H9 (cell line): Measurements from ENCODE around the gene SSTR5. TPM values are rescaled to one million over a fixed set of nuclear protein-coding genes. Genes with fewer than 3 reads are reported as not detected.
"Not testable (repeated sequence)": the region's sequence is repeated elsewhere in the genome, so short reads cannot be mapped to it uniquely, and the experiment has no call there.

Source experiments
- DNase-seq: peaks from one replicate; pipeline ENCODE4 v3.0.0-alpha.2; 2017
- H2AFZ ChIP-seq: one replicate; pipeline ENCODE4 v1.6.1; 2013; ENCODE audit warnings: mild to moderate bottlenecking, low read length, control low read depth, moderate library complexity
- H2AK5ac ChIP-seq: 2 replicates; pipeline ENCODE4 v1.6.1; 2013; ENCODE audit warnings: low read length, control low read depth, mixed read lengths; ENCODE audit not compliant: insufficient read length
- H2BK120ac ChIP-seq: one replicate; pipeline ENCODE4 v1.6.1; 2013; ENCODE audit warnings: low read depth, mild to moderate bottlenecking, low read length, control low read depth, inconsistent platforms; ENCODE audit not compliant: poor library complexity, severe bottlenecking
- H2BK12ac ChIP-seq: 2 replicates; pipeline ENCODE4 v1.6.1; 2013; ENCODE audit warnings: low read length, control low read depth, mixed read lengths, low read depth; ENCODE audit not compliant: insufficient read length
- H2BK15ac ChIP-seq: 2 replicates; pipeline ENCODE4 v1.6.1; 2013; ENCODE audit warnings: low read depth, low read length, control low read depth
- H2BK20ac ChIP-seq: one replicate; pipeline ENCODE4 v1.6.1; 2013; ENCODE audit warnings: low read depth, mild to moderate bottlenecking, low read length, control low read depth, inconsistent platforms; ENCODE audit not compliant: poor library complexity, severe bottlenecking
- H2BK5ac ChIP-seq: 2 replicates; pipeline ENCODE4 v1.6.1; 2013; ENCODE audit warnings: low read length, control low read depth, mixed read lengths; ENCODE audit not compliant: insufficient read length
- H3K14ac ChIP-seq: 2 replicates; pipeline ENCODE4 v1.6.1; 2013; ENCODE audit warnings: low read length, control low read depth; ENCODE audit not compliant: insufficient read depth
- H3K18ac ChIP-seq: 2 replicates; pipeline ENCODE4 v1.6.1; 2013; ENCODE audit warnings: low read depth, mild to moderate bottlenecking, mixed read lengths, low read length, control low read depth; ENCODE audit not compliant: insufficient read length
- H3K23ac ChIP-seq: 2 replicates; pipeline ENCODE4 v1.6.1; 2013; ENCODE audit warnings: low read length, control low read depth, mixed read lengths, low read depth; ENCODE audit not compliant: insufficient read length
- H3K23me2 ChIP-seq: 2 replicates; pipeline ENCODE4 v1.6.1; 2013; ENCODE audit warnings: low read depth, mild to moderate bottlenecking, mixed read lengths, low read length, control low read depth; ENCODE audit not compliant: insufficient read length, poor library complexity, severe bottlenecking
- H3K27ac ChIP-seq: 2 replicates; pipeline ENCODE4 v1.5.1; 2013; ENCODE audit warnings: low read length, control low read depth, mixed read lengths, low read depth; ENCODE audit not compliant: insufficient read length
- H3K27me3 ChIP-seq: 2 replicates; pipeline ENCODE4 v1.6.1; 2013; ENCODE audit warnings: low read length, control low read depth, inconsistent platforms; ENCODE audit not compliant: insufficient read depth
- H3K4ac ChIP-seq: 2 replicates; pipeline ENCODE4 v1.6.1; 2013; ENCODE audit warnings: low read depth, mild to moderate bottlenecking, control low read depth, inconsistent platforms, low read length, moderate library complexity
- H3K4me1 ChIP-seq: 2 replicates; pipeline ENCODE4 v1.6.1; 2013; ENCODE audit warnings: low read length, control low read depth, inconsistent platforms; ENCODE audit not compliant: insufficient read depth
- H3K4me2 ChIP-seq: 2 replicates; pipeline ENCODE4 v1.6.1; 2013; ENCODE audit warnings: low read length, control low read depth, mixed read lengths; ENCODE audit not compliant: insufficient read length, insufficient read depth
- H3K56ac ChIP-seq: 2 replicates; pipeline ENCODE4 v1.6.1; 2013; ENCODE audit warnings: low read depth, mild to moderate bottlenecking, mixed read lengths, low read length, control low read depth; ENCODE audit not compliant: insufficient read length
- H3K79me1 ChIP-seq: 2 replicates; pipeline ENCODE4 v1.6.1; 2013; ENCODE audit warnings: low read depth, mild to moderate bottlenecking, moderate library complexity, low read length, control low read depth, inconsistent platforms; ENCODE audit not compliant: insufficient read depth, poor library complexity, severe bottlenecking
- H3K79me2 ChIP-seq: 2 replicates; pipeline ENCODE4 v1.6.1; 2013; ENCODE audit warnings: low read length, control low read depth, inconsistent platforms; ENCODE audit not compliant: insufficient read depth
- H3K9ac ChIP-seq: 2 replicates; pipeline ENCODE4 v1.6.1; 2013; ENCODE audit warnings: low read length, control low read depth, mixed read lengths; ENCODE audit not compliant: insufficient read length; ENCODE audit errors: extremely low read depth
- H3K9me3 ChIP-seq: one replicate; pipeline ENCODE4 v1.6.1; 2013; ENCODE audit warnings: low read depth, low read length, inconsistent platforms; ENCODE audit not compliant: control insufficient read depth
- H3T11ph ChIP-seq: one replicate; pipeline ENCODE4 v1.6.1; 2013; ENCODE audit warnings: mild to moderate bottlenecking, low read length, control low read depth, inconsistent platforms
- H4K20me1 ChIP-seq: one replicate; pipeline ENCODE4 v1.6.1; 2013; ENCODE audit not compliant: control insufficient read depth, insufficient read length, insufficient read depth
- H4K5ac ChIP-seq: 2 replicates; pipeline ENCODE4 v1.6.1; 2013; ENCODE audit warnings: low read depth, mild to moderate bottlenecking, mixed read lengths, low read length, control low read depth; ENCODE audit not compliant: insufficient read length
- H4K8ac ChIP-seq: replicated peaks from 2 replicates; pipeline ENCODE4 v1.6.1; 2013; ENCODE audit warnings: low read length, control low read depth, mixed read lengths, low read depth; ENCODE audit not compliant: insufficient read length
- H4K91ac ChIP-seq: 2 replicates; pipeline ENCODE4 v1.6.1; 2013; ENCODE audit warnings: low read depth, mild to moderate bottlenecking, moderate library complexity, mixed read lengths, low read length, control low read depth; ENCODE audit not compliant: insufficient read length
- H3K27ac Mint-ChIP-seq, 3 experiments: 2 replicates in 2 of 3; 3 replicates in 1 of 3; pipeline ENCODE4 v1.8.0; 2020 to 2021; ENCODE audit warnings: mixed read lengths in 3 of 3, mild to moderate bottlenecking in 1 of 3, moderate library complexity in 1 of 3
- H3K27me3 Mint-ChIP-seq: 2 replicates; pipeline ENCODE4 v1.8.0; 2021; ENCODE audit warnings: low read depth, mild to moderate bottlenecking, moderate library complexity, mixed read lengths
- H3K36me3 Mint-ChIP-seq, 3 experiments: 2 replicates in 2 of 3; 3 replicates in 1 of 3; pipeline ENCODE4 v1.8.0; 2020 to 2021; ENCODE audit warnings: low read depth in 3 of 3, mixed read lengths in 3 of 3; ENCODE audit not compliant: insufficient read depth in 1 of 3
- H3K4me1 Mint-ChIP-seq, 2 experiments: 2 replicates each; pipeline ENCODE4 v1.8.0; 2020; ENCODE audit warnings: mixed read lengths in 2 of 2
- H3K4me3 Mint-ChIP-seq, 2 experiments: 2 replicates in 1 of 2; 3 replicates in 1 of 2; pipeline ENCODE4 v1.8.0; 2020 to 2021; ENCODE audit warnings: mild to moderate bottlenecking in 2 of 2, mixed read lengths in 2 of 2, moderate library complexity in 1 of 2
- H3K9me3 Mint-ChIP-seq, 2 experiments: 2 replicates in 1 of 2; 3 replicates in 1 of 2; pipeline ENCODE4 v1.8.0; 2020; ENCODE audit warnings: mild to moderate bottlenecking in 2 of 2, mixed read lengths in 2 of 2, moderate library complexity in 1 of 2
- WGBS: extraction: QIAGEN DNeasy Blood & Tissue Kit; methylation state at CpG from one replicate; pipeline ENCODE4 v1.1.7; 2013; ENCODE audit warnings: missing lambda C conversion rate, low lambda C conversion rate, mixed read lengths; ENCODE audit not compliant: insufficient read length; ENCODE audit errors: extremely low coverage; 5-methylcytosine and 5-hydroxymethylcytosine counted together
- total RNA-seq: library from RNA; stranded (reverse); gene quantifications from 2 replicates; pipeline ENCODE4 v1.2.1, GENCODE V29; 2021
- TF ChIP-seq, protein P1 (sequence below): fragments of 200-600 bp; sonication (generic); conservative IDR thresholded peaks from 3 replicates; pipeline ENCODE4 v1.8.0; 2021; ENCODE audit warnings: antibody characterized with exemption, mild to moderate bottlenecking

SSTR5 gene
- total RNA-seq, 1 experiment from 2014 or later, result 0.22 TPM

DNA sequence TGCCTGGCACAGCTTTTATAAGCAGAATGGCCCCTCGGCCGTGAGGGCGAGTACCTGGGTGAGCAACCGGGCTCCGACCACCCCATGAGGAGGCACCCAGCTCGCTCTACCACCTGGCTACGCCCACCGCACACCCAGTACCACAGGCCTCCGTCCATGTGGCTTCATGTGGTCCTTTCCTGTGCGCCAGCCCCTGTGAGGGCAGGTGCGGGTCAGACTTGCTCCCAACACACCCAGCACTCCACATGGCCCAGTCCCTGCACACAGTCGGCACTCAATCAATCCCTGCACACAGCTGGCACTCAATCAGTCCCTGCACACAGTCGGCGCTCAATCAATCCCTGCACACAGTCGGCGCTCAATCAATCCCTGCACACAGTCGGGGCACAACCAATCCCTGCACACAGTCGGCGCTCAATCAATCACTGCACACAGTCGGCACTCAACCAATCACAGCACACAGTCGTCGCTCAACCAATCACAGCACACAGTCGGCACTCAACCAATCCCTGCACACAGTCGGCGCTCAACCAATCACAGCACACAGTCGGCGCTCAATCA lies 19.5 kb downstream of the SSTR5 start:
- Histone ChIP-seq H3K23me2 (no peaks in the 10 kb centered on the region), H3K27me3 (no peaks in the 10 kb centered on the region), H2BK20ac (no peak overlapping the region), H3K14ac (no peak overlapping the region), H2BK120ac (no peak overlapping the region), H4K91ac (no peak overlapping the region), H2AK5ac (no peak overlapping the region), H3K4ac (no peak overlapping the region), H3K27ac (no peak overlapping the region), H3K9ac (no peak overlapping the region), H3K18ac (no peak overlapping the region), H3K4me2 (no peak overlapping the region), H3K79me2 (no peaks in the 10 kb centered on the region), H4K8ac (no peak overlapping the region), H4K20me1 (no peaks in the 10 kb centered on the region), H2BK5ac (no peak overlapping the region), H3K79me1 (no peaks in the 10 kb centered on the region), H3K23ac (no peak overlapping the region), H3K56ac (no peak overlapping the region), H4K5ac (no peak overlapping the region), H2AFZ (no peak overlapping the region), H3T11ph (no peak overlapping the region), H2BK15ac (no peak overlapping the region), H2BK12ac (no peak overlapping the region), H3K9me3 (no peaks in the 10 kb centered on the region), H3K4me1 (no peaks in the 10 kb centered on the region)
- H3K36me3 Mint-ChIP-seq, result peaks cover 0 to 5% (median 3%) of the 10 kb centered on the region in 3 experiments; a peak in 3 of 7 replicates
- peaks cover 0 to 14% of the 10 kb centered on the region in 2 experiments; a peak in 2 of 4 replicates for H3K4me1 Mint-ChIP-seq
- TF ChIP-seq, protein P1, sequence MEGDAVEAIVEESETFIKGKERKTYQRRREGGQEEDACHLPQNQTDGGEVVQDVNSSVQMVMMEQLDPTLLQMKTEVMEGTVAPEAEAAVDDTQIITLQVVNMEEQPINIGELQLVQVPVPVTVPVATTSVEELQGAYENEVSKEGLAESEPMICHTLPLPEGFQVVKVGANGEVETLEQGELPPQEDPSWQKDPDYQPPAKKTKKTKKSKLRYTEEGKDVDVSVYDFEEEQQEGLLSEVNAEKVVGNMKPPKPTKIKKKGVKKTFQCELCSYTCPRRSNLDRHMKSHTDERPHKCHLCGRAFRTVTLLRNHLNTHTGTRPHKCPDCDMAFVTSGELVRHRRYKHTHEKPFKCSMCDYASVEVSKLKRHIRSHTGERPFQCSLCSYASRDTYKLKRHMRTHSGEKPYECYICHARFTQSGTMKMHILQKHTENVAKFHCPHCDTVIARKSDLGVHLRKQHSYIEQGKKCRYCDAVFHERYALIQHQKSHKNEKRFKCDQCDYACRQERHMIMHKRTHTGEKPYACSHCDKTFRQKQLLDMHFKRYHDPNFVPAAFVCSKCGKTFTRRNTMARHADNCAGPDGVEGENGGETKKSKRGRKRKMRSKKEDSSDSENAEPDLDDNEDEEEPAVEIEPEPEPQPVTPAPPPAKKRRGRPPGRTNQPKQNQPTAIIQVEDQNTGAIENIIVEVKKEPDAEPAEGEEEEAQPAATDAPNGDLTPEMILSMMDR, result no peak
- DNase-seq, result no peak
- H3K27ac Mint-ChIP-seq, result peak overlapping the region in 1 of 3 experiments; percentile 55; a peak in 2 of 7 replicates
- no CpG with 5 or more reads among the region's 27 CpGs for WGBS
- peaks cover 4 to 9% of the 10 kb centered on the region in 2 experiments; a peak in 4 of 5 replicates for H3K9me3 Mint-ChIP-seq
- peak overlapping the region in 1 of 2 experiments; percentile 60; a peak in 2 of 5 replicates for H3K4me3 Mint-ChIP-seq
- peaks cover 3% of the 10 kb centered on the region for H3K27me3 Mint-ChIP-seq

DNA sequence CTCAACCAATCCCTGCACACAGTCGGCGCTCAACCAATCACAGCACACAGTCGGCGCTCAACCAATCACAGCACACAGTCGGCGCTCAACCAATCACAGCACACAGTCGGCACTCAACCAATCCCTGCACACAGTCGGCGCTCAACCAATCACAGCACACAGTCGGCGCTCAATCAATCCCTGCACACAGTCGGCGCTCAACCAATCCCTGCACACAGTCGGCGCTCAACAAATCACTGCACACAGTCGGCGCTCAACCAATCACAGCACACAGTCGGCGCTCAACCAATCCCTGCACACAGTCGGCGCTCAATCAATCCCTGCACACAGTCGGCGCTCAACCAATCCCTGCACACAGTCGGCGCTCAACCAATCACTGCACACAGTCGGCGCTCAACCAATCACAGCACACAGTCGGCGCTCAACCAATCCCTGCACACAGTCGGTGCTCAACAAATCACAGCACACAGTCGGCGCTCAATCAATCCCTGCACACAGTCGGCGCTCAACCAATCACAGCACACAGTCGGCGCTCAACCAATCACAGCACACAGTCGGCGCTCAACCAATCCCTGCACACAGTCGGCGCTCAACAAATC lies 20.2 kb downstream of the SSTR5 start:
- H3K4me3 Mint-ChIP-seq, H3T11ph ChIP-seq, H3K27ac ChIP-seq, H2BK5ac ChIP-seq, H3K23me2 ChIP-seq, H2AFZ ChIP-seq, H3K9ac ChIP-seq, DNase-seq, H2BK15ac ChIP-seq, H2BK20ac ChIP-seq, H4K20me1 ChIP-seq, H3K18ac ChIP-seq, H2BK120ac ChIP-seq, H4K91ac ChIP-seq, H3K27me3 ChIP-seq, H2AK5ac ChIP-seq, H3K4ac ChIP-seq, H2BK12ac ChIP-seq, H3K79me1 ChIP-seq, H3K56ac ChIP-seq, H4K8ac ChIP-seq, H3K23ac ChIP-seq, H3K14ac ChIP-seq, H3K79me2 ChIP-seq, H3K9me3 Mint-ChIP-seq, H3K27me3 Mint-ChIP-seq, H3K4me1 ChIP-seq, H3K36me3 Mint-ChIP-seq, H3K27ac Mint-ChIP-seq, H3K9me3 ChIP-seq, H4K5ac ChIP-seq, H3K4me2 ChIP-seq: not testable (repeated sequence)
- peaks cover 0 to 14% of the 10 kb centered on the region in 2 experiments; a peak in 2 of 4 replicates for H3K4me1 Mint-ChIP-seq
- WGBS, result no CpG with 5 or more reads among the region's 40 CpGs
